Pancreas (tissue), 10 donors: ENCODE data around the gene ANAPC16. TPM values are rescaled to one million over a fixed set of nuclear protein-coding genes. Genes with fewer than 3 reads are reported as not detected.

Experiments
- ATAC-seq, 4 donors: fragments of 200-7000 bp; cut with Tn5 transposase; one replicate each; pipeline versions ENCODE4 v1.8.0 to v1.9.1; 2020; ENCODE audit warnings: mild to moderate bottlenecking in 4 of 4, moderate library complexity in 4 of 4
- DNase-seq, 6 donors: peaks; one replicate each; pipeline ENCODE4 v3.0.0-alpha.2; 2020
- FAIRE-seq: peaks from 2 replicates; lab custom pipeline; 2012; peaks lifted over from hg19 to GRCh38; lab: Jason Lieb, UNC
- H3K27ac ChIP-seq, 4 donors: fragments of 200-600 bp; sonication (generic); 1 replicate in 3 of 4; 2 replicates in 1 of 4; pipeline versions ENCODE4 v1.5.0 to v1.8.0; 2020
- H3K27me3 ChIP-seq, 4 donors: fragments of 200-600 bp; one replicate each; pipeline ENCODE4 v1.8.0; 2021
- H3K36me3 ChIP-seq, 3 donors: fragments of 200-600 bp; sonication (generic) in 1 of 3; one replicate each; pipeline versions ENCODE4 v1.5.0 to v1.8.0; 2020 to 2021
- H3K4me1 ChIP-seq, 3 donors: fragments of 200-600 bp; one replicate each; pipeline ENCODE4 v1.8.0; 2021
- H3K4me3 ChIP-seq, 4 donors: fragments of 200-600 bp; sonication (generic) in 2 of 4; one replicate each; pipeline versions ENCODE4 v1.5.0 to v1.8.0; 2020 to 2021
- H3K9me3 ChIP-seq, 4 donors: fragments of 200-600 bp; one replicate each; pipeline ENCODE4 v1.8.0; 2021
- CTCF ChIP-seq, 4 donors: fragments of 200-600 bp; sonication (generic) in 3 of 4; IDR thresholded peaks; one replicate each; pipeline versions ENCODE4 v1.5.0 to v1.8.0; 2021; ENCODE audit warnings: antibody characterized with exemption in 4 of 4
- WGBS, 2 donors: extraction: QIAGEN DNeasy Blood & Tissue Kit; methylation state at CpG; one replicate each; pipeline ENCODE4 v1.1.7; 2013; 5-methylcytosine and 5-hydroxymethylcytosine counted together
- intact Hi-C, 3 donors: fragments of 100-400 bp; cut with DNase I; formaldehyde crosslinking; loops; one replicate each; pipeline versions ENCODE4 v1.11.1 to v1.14.2; 2022
- polyA plus RNA-seq, 2 donors: library from polyadenylated mRNA; stranded (reverse); fragments of 200-250 nt; gene quantifications; one replicate each; pipeline ENCODE4 v1.2.3, GENCODE V29; 2013
- total RNA-seq, 6 donors: library from RNA; stranded (reverse); fragmentation: NEBNext Ultra II Directional in 4 of 6; extraction: Animal tissue kit (Norgen Biotek cat#: 25700) in 4 of 6; gene quantifications; one replicate each; pipeline versions ENCODE4 v1.2.1 to v1.2.4, GENCODE V29; 2021 to 2023
- donor health status: healthy with polysubstance abuse.
- donor health status: DM: no; HTN: no; CAD: no; lungs with moderate emphysema.
- donor health status: DM: no; HTN: no; CAD: no.
- donor health status: control.
- donor health status: control.
- donor health status: Bipolar disorder and iron deficiency.
- donor health status: DM: yes; HTN: yes; CAD: no.
- donor health status: DM: no; HTN: no; CAD: no.
- donor health status: DM: no; HTN: no; CAD: no.
- donor health status: DM: yes; HTN: yes; CAD: no.

Gene ANAPC16
- total and polyA plus RNA-seq, 8 donors, result 52.4 to 153 (median 70.0) TPM

- FAIRE-seq, result no peak
- Histone ChIP-seq H3K9me3 (no peaks in the 10 kb centered on the region), H3K36me3 (peaks cover 0 to 12% (median 7%) of the 10 kb centered on the region in 3 donors), H3K4me3 (no peak overlapping the region), H3K4me1 (peaks cover 5 to 6% (median 6%) of the 10 kb centered on the region in 3 donors), H3K27ac (no peak overlapping the region), H3K27me3 (no peaks in the 10 kb centered on the region)
- DNase-seq, result peak in 1 of 6 donors; percentile 54
- intact Hi-C loops, result no loop called here
- TF ChIP-seq CTCF (IDR thresholded peaks at IDR 0.05), result no peak
- 93 to 95% methylated on average over 5 of the region's 5 CpGs for WGBS, 2 donors
- no peak for ATAC-seq
Measured at GRCh38 chr10:72270607-72271281, 54.9 kb downstream of the ANAPC16 start.

GRCh38 chr10:72272689-72273409 lies 57.0 kb downstream of the ANAPC16 start:
- H3K4me3 ChIP-seq, result peak overlapping the region; percentile 26 to 99 (median 88)
- intact Hi-C loops, result no loop called here
- no peak for FAIRE-seq
- peak; percentile 32 to 57 (median 54) for ATAC-seq
- no peak for TF ChIP-seq CTCF (IDR thresholded peaks at IDR 0.05)
- H3K27me3 ChIP-seq, result no peaks in the 10 kb centered on the region
- H3K27ac ChIP-seq, result peak overlapping the region; percentile 96 to 99 (median 96)
- H3K4me1 ChIP-seq, result peaks cover 5 to 14% (median 6%) of the 10 kb centered on the region in 3 donors
- peak; percentile 83 to 95 (median 90) for DNase-seq
- H3K9me3 ChIP-seq, result no peaks in the 10 kb centered on the region
- 3 to 4% methylated on average over 28 of the region's 28 CpGs for WGBS, 2 donors
- peaks cover 0 to 14% (median 7%) of the 10 kb centered on the region in 3 donors for H3K36me3 ChIP-seq

GRCh38 chr10:72273410-72274212 lies 57.8 kb downstream of the ANAPC16 start, which contains the start of gene DDIT4:
Gene DDIT4 (plus strand): TSS chr10:72273924. CDS start chr10:72274217, 293 bp downstream.
- H3K27me3 ChIP-seq, result no peaks in the 10 kb centered on the region
- H3K27ac ChIP-seq, result peak within 1 kb of the TSS; percentile 96 to 99 (median 96)
- FAIRE-seq (peak; percentile 43), DNase-seq (peak; percentile 99 to 100 (median 100)), ATAC-seq (peak; percentile 66 to 78 (median 76))
- no peaks in the 10 kb centered on the region for H3K9me3 ChIP-seq
- H3K4me3 ChIP-seq, result peak within 1 kb of the TSS; percentile 81 to 99 (median 94)
- TF ChIP-seq CTCF (IDR thresholded peaks at IDR 0.05), result no peak
- peaks cover 0 to 14% (median 7%) of the 10 kb centered on the region in 3 donors for H3K36me3 ChIP-seq
- intact Hi-C loops, result no loop called here
- WGBS, 2 donors, result 0% methylated on average over 63 to 67 of the region's 67 CpGs
- peaks cover 5 to 14% (median 6%) of the 10 kb centered on the region in 3 donors for H3K4me1 ChIP-seq

- peak; percentile 0 to 3 (median 0) for ATAC-seq
- WGBS, 2 donors, result 1% methylated on average over 40 of the region's 40 CpGs
- intact Hi-C loops, result no loop called here
Measured at GRCh38 chr10:72274213-72274729, 58.5 kb downstream of the ANAPC16 start.

More at GRCh38 chr10:72274213-72274729, 58.5 kb downstream of the ANAPC16 start:
- Histone ChIP-seq H3K9me3 (no peaks in the 10 kb centered on the region), H3K4me3 (peak overlapping the region; percentile 81 to 99 (median 94)), H3K4me1 (peaks cover 5 to 14% (median 6%) of the 10 kb centered on the region in 3 donors), H3K36me3 (peaks cover 0 to 14% (median 7%) of the 10 kb centered on the region in 3 donors), H3K27me3 (no peaks in the 10 kb centered on the region), H3K27ac (peak overlapping the region; percentile 96 to 99 (median 96))
- DNase-seq (peak; percentile 31 to 91 (median 78)), FAIRE-seq (no peak)
- TF ChIP-seq CTCF (IDR thresholded peaks at IDR 0.05), result no peak
